Right hindlimb (tissue), 1 donor: ENCODE data around the gene IL1RL1.

Source experiments
- DNase-seq: peaks from one replicate; pipeline ENCODE4 v3.0.0-alpha.2; 2018

Gene IL1RL1

DNA sequence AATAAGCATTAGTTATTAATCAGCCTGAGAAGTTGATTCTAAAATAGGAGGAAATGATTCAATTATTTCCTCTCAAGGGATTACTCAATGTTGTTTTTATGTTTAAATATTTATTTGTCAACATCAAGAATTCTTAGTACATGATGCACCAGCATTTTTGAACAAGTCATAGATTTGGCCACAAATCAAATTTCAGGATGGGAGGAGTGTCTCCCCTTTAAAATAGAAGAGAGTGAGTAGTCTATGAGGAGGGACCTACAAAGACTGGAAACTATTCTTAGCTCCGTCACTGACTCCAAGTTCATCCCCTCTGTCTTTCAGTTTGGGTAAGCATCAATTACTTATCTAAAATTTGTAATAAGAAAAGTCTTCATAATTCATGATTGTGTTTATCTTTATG, 25.6 kb downstream of the IL1RL1 start:
- DNase-seq: no peak

DNA sequence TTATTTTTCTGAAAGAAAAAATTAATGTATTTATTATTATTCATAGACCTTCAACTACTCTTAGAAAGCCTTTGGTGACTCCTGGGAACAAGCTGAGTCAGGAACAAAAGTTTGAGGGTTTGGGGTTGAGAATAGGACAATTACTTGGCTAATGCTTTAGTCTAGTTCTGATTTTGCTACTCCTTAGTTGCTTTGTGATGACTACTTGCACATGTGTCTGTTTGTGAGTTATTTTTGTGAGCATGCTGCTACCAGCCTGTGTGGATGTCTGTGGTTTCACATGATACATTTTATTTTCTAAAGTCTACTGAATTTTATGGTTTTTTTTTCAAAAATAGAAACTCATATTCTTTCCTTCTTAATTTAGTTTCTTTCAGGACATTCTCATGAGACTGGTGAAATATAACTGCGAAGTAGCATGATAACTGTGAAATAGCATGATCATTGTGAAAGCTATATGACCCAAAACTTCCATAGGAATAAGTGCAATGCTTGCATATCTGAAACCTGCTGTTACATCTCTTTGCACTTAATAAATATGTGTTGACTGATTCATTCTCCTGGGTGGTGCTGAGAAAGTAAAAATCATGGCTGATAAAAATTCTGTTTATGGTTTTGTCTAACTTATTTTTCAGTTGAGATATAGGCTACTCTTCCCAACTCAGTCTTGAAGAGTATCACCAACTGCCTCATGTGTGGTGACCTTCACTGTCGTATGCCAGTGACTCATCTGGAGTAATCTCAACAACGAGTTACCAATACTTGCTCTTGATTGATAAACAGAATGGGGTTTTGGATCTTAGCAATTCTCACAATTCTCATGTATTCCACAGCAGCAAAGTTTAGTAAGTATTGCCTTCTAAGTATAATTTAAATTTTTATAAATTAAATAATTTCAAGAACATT, 26.4 kb downstream of the IL1RL1 start:
- no peak for DNase-seq

DNA sequence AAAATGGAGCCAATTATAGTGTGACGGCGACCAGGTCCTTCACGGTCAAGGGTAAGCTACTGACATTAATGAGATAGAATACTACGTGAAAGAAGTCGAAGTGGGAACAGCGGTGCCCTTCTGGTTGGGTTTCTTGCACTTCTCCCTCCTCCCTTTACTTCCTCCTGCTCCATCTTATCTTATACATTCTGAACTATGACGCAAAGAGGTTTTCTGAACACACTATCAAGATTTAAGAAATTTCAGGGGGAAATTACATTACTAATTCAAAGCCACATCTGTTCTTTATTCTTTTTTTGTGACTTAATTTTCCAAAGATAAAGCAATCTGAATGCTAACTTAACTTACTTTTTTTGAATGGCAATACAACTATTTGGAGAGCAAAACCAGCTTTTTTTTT, 29.4 kb downstream of the IL1RL1 start:
- DNase-seq: no peak

DNA sequence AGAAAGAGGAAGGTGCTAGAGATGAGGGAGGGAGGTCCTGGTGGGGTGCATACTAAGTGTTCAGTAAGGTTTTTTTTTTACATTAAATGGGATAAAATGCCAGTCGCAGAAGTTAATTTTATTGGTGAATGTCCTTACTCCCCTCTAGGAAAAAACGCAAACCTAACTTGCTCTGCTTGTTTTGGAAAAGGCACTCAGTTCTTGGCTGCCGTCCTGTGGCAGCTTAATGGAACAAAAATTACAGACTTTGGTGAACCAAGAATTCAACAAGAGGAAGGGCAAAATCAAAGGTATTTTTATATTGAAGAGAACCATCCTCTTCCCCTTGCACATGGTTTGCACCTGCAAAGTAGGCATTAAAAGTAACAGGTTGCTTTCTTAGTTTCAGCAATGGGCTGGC, 31.5 kb downstream of the IL1RL1 start:
- peak; percentile 39 for DNase-seq

DNA sequence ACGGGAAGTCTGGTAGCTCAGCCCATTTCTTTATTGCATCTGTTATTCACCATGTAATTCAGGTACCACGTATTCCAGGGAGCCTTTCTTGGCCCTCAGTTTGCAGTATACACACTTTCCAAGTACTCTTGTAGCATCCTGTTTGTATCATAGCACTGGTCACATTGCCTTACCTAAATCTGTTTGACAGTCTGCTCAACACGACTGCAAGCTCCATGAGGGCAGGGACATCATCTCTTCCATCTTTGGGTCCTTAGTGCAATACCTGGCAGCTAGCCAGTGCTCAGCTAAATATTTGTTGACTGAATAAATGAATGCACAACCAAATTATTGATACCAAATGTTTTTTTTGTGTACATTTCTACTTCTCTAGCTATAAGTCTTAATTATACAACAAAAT, 33.0 kb downstream of the IL1RL1 start:
- no peak for DNase-seq

DNA sequence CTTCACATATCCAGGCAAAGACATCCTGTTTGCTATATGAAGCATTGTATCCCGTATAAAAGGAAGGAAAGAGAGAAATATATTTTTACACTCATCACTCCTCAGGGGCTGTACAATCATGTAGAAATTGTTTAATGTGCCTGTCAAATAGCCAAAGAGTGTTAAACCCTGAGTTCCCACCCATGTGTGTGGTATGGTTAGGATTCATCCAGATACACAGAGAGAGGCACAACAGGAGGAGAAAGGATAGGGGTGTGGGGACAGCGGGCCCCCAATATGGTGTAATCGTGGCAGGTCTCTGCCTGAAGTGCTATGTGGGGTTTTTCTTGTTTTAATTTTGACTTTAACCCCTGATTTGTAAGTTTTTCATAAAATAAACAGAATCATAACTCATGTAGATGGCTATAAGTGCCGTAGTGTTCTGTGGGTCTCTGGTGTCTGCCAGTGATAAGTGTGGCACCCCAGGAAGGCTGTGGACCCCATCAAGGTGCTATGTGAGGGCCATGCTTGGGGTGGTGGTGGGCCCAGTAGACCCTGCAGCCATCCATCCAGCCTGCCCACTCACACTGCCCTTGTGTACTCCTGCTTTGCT, 34.1 kb downstream of the IL1RL1 start:
- DNase-seq: no peak

DNA sequence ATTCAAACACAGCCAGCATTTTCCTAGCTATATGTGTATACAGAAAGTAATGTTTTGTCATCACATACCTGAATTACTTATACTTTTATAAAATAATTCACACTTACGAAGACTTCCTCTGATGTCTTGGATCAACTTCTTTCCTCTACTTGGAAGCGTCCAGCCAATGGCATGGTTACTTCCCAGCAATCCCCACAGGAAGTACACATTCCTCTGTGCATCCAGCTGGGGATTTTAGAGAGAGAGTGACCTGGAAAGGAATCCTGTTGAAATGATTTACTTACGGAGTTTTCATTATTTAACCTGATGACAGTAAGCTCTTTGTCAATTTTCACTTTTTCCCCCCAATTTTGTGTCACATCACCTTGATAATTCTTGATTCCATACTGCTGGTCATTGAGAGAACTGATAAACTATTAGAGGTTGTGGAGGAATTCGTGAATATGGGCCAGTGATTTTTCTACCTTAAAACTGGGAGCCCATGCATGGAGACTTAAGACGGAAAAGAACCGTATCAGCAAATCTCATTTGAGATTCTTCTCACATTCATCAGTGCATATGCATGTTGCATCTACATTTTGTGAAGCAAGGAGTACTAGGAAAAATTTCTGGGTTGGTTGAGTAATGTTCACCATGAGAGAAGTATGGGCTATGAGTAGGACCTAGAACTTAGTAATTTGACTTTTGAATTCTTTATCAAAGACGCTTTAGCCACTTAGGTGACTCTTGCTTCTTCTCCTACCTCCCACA, 35.2 kb downstream of the IL1RL1 start:
- no peak for DNase-seq

DNA sequence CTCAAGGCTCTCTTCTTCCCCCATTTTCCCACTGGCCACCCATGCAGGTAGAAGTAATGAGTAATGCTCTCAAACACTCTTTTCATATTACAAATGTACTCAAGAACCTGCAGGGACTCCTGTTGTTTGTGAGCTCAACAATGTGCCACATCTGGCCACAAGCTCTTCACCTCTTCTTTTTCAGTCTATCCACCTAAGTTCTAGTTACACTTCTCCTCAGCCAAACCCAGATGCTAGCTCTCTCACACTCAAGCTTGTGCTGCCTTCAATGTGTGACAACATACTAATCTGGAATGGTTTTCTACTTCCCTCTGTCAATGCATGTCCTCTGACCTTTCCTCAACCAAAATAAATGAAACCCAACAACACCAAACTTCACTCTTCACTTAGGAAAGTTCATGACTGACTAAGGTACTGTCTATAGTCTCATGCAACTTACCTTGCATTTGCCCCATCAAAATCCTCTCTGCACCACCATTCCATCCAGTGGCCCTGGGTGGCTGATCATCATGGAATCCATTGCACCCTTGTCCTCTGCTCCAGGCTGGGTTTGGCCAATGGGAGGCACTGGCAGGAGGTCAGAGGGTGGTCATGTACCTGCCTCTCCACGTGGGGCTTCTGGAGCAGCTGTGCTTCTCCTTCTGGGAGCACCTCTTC, 38.9 kb downstream of the IL1RL1 start:
- no peak for DNase-seq

DNA sequence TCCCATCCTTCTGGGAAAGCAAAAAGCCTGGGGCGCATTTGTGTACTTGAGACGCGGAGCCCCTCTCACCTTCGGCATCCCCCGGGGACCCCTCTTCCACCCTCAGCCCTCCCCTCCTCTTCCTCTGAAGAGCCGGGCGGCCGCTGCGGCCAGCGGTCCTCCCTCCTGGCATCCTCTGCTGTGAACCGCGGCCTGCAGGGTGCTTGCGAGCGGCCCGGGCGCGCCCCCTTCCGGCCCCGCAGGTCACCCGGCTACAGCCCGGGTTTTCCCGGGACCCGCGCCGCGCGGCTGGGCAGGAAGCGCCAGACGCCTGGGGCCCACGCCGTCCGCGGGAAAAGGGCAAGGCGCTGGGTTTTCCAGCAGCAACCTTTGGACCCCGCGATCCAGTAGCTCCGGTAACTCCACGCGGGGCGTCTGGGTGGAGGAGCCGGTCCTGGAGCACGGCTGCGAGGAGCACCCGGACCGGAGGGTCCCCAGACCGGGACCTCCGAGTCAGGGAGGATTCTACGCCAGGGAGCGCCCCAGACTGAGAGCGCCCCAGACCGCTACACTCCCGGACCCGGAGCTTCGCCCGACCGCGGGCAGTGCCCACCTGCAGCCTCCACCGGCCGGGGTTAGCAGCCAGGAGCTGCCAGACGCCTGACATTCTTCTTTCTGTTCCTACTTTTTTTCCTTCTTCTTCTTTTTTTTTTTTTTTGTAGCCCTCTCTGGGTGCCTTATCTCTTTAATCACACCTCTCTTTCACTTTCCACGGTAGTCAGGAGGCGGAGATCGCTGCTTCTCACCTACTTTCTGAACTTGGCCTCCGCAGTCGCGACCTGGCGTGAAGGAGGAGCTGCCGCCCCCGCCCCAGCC, 44.4 kb downstream of the IL1RL1 start, which contains the start of gene IL18R1:
Gene IL18R1, plus strand, starts transcription at position 271 of the 855 bp plus-strand sequence. CDS start 6,865 bp downstream, outside the sequence.
- peak; percentile 81 for DNase-seq

DNA sequence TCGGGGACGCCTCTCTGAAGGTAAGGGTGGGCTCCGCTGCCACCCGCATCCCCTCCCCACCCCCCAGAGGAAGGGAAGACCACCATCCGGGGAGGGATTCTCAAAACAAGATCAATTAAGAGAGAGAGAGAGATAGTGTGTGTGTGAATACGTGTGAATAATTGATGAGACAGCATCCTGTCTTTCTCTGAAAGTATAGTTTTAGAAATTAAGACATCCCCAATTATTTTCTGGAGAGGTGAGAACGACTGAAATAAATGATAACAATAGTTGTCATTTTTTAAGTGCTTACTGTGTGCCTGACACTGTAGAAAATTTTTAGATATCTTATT, 45.0 kb downstream of the IL1RL1 start:
- DNase-seq: no peak

DNA sequence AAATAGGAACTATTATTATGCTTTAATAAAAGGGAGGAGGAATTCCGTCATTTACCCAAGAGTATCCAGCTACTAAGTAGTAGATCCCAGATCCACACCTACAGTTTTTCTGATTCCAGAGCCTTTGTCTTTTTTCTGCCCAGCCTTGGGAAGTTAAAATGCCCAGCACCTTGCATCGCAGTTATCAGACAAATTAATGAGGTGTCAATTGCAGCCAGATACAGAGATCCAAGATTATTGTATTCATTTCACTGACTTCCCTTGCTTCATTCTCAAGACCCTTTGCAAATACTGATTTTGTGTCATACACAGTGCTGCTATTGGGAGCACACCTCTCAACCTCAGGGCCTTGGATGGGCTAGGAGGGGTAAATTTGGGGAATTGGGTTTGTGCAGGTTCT, 45.4 kb downstream of the IL1RL1 start:
- DNase-seq: no peak

DNA sequence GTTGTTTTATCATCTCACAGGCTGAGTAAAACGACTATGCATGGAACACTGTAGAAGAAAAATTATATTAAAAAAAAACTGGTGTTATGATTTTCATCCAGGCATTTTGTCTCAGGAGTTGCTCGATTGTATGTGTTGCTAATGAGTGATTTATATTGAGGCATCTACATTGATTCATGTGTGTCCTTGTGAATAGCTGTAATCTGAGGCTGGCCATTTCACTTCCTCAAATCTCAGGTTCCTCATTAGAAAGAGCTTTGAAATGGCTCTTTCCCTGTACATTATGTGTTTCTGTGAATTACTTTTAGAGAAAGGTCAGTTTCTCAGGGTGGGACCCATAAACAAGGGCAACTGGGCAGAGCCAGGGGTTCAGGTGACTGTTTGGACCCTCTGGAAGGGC, 46.6 kb downstream of the IL1RL1 start:
- DNase-seq: no peak

DNA sequence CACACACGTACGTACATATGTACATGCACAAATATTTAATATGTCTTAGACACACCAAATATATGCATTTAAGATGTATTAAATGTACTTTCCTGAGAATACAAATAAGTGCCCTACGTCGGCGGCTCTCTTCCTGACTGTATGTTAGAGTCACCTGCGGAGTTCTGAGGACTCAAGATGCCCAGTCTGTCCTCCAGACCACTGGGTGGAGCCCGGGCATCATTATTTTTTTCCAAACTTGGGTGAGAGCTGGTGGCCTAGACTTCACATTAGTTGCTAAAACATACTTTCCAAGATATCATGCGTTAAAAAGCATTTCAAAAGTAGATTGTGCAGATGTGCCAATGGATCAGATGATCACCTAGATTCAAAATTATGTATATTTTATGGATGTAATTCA, 47.1 kb downstream of the IL1RL1 start:
- DNase-seq: no peak

DNA sequence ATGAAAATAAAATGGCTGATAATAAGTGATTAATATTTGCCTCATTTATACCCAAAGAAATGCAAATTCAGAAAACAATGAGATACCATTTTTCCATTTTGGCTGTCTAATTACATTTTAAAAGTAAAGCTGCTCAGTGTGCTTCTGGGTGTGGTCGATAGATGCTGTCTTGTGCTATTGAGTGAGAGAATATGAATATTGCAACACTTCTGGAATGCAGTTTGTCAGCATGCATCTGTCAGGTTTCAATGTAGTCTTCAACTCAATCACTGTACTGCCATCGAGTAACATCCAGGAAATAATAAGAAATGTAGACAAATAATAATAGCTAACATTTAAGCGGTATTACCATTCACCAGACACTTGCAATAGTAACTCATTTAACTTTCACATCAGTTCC, 48.2 kb downstream of the IL1RL1 start:
- no peak for DNase-seq

DNA sequence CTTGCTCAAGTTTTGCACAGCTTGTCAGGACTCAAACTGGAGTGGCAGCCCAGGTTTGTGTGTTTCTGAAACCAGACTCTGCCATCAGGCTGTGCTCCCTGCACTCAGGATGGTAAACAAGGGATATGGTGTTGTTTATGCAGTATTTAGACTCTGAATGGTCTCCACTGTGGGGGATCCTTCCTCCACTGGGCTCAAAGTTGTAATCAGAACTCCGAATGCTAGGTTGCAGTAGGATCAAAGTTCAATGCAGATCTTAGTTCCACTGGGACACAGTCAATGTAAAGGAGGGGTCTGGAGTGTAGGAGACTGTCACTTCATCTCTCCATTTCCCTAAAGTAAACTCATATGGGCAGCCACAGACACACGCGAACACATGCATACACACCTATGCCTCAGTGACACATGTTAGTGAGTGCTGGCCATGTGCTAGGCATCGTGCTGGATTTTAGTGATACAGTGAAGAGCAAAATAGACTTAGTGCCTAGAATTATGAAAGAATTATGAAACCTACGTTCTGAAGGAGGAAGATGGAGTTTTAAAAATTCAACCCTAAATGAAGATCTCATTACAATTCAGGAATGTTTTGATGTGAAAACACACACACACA, 50.4 kb downstream of the IL1RL1 start:
- DNase-seq: no peak

DNA sequence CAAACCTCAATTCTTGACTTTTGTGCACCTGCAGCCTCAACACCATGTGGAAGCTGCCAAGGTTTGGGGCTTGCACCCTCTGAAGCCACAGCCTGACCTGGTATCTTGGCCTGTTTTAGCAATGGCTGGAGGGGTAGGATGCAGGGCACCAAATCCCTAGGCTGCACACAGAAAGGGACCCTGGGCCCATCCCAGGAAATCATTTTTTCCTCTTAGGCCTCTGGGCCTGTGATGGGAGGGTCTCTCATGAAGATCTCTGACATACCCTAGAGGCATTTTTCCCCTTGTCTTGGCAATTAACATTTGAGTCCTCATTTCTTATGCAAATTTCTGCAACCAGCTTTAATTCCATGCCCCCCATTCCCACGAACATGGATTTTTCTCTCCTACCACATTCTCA, 54.4 kb downstream of the IL1RL1 start:
- no peak for DNase-seq

DNA sequence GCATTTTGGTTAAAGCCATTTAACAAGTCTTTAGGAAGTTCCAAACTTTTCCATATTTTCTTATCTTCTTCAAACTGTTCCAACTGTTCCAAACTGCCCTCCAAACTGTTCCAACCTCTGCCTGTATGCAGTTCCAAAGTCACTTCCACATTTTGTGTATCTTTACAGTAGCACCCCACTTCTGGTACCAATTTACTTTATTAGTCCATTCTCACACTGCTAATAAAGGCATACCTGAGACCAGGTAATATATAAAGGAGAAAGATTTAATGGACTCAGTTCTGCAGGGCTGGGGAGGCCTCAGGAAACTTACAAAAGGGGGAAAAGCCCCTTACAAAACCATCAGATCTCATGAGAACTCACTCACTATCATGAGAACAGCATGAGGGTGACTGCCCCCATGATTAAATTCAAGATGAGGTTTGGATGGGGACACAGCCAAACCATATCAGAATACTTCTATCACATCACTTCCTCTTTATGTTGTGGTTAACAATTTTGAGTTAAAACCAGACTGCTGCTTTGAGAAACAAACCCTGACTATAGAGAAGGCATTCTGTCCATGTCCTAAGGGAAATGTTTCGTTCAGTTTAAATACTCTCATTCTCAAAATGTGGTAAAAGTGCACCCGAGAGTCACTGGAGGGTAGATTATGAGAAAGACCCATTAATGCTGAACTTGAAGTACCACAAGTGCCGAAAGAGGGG, 55.2 kb downstream of the IL1RL1 start:
- no peak for DNase-seq

DNA sequence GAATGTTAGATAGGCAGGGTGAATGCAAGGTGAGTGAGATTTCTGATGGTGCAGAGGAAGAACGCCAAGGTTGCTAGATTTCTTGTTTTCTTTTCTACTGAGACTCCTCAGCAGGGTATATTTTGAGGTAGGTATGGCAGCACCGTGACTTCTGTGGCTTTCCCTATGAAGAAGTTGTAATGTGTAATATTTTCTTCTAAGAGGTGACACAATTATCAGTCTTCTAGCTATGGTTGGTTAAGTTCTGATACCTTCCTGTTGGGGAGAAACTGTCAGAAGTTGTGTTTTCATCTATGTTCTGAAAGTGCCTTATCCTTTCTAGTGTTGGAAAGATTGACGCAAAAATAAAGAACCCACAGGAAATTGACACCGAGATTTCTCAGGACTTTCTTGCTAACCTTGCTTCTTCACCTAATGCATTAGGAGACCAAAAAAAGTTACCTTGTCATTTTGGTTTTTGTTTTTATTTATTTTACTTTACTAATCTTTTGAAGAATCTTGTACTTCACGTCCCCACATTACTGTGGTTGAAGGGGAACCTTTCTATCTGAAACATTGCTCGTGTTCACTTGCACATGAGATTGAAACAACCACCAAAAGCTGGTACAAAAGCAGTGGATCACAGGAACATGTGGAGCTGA, 56.1 kb downstream of the IL1RL1 start:
- DNase-seq: no peak

DNA sequence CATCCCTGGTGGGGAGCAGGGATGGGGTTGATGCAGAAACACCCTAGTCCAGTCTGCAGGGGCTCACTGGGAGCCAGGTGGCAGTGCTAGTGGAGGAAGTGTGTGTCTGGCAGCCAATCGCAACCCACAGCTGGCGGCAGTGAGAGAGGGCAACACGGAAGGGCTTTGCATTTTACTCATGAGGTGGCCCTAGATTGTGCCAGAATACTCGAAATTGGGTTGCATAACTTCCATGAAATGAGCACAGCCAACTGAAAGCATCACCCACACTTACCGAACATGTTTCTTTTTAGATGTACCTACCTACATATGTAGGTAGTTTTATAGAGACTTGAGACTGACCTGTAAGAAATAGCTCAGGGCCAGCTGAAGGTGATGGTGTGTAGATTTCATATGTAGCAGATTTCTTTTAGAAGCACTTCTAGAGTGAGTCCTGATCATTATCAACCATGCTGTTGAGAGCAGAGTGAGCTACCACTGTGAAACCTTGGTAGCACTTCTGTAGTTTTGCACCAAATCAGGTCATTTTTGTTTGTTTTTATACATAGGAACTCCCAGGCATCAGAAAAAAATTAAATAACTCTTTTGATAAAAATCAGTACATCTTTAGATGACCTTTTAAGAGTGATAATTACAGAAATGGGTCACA, 57.2 kb downstream of the IL1RL1 start:
- no peak for DNase-seq

DNA sequence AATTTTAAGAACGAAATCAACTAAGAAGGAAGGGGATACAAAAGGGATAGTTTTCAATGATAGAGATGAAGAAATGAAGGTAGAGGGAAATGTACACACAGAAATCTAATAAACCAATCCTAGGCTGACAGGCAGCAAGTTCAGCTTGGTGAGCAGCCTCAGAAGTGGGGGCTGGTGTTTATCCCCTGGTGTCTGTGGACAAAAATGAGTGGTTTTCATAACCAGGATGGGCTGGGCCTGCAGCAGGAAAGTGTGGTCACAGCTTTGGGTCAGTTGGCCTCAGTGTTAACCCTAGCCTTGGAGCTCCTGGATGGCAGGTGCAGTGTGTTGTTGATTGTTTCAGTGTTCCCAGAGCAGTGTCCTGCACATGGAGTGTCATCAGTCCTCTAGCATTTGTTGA, 58.5 kb downstream of the IL1RL1 start:
- DNase-seq: no peak
